ENCODE data around the gene MRPL16.

MRPL16 gene

DNA sequence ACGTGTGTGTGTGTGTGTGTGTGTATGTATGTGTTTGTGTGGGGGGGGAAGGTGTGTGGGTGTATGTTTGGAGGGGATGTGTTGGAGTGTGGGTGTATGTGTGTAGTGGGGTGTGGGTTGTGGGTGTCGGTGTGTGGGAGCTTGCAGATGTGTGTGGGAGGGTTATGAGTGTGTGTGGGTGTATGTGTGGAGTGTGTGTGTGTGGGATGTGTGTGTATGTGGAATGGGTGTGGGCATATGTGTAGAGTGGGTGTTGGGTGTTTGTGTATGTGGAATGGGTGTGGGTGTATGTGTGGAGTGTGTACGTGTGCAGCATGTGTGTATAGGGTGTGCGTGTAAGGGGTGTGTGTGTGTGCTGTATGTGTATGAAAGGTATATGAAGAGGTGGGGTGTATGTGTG is 40.8 kb downstream of the MRPL16 start:
- DNase-seq, result no peak

DNA sequence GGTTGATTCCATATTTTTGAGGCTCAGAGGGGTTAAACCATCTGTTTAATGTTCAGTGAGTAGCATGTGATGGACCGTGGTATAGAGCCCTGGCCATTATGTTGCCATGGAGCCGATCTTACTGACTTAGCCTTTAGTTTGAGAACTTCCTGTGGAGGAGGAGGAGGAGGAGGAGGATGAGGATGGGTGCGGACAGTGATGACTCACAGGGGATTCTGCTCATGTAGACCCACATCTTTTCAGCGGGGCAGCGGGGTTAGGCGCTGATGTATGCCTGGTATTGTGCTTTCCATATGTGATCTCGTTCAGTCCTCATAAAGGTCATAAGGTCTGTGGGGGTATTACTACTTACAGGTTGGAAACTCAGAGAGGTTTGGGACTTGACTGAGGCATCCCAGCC is 41.5 kb downstream of the MRPL16 start:
- DNase-seq, result no peak

DNA sequence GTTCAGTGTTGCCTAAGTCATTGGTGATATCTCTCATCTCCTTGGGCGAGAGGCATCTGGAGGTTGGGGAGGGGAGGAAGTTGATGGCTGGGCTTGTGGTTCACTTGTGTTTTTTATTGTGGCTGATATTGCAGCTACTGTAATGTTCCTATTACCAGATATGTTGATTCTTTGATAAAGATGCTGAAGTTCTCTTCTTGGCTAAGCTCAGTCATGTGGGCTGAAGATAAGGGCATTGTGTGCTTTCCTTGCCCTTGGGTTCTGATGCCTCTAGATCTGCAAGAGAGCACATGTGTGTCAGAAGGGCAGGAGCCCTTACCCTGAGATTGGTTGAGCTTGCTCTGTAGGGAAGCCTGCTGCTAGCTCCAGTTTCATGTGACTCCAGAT is 43.4 kb downstream of the MRPL16 start:
- no peak for DNase-seq

DNA sequence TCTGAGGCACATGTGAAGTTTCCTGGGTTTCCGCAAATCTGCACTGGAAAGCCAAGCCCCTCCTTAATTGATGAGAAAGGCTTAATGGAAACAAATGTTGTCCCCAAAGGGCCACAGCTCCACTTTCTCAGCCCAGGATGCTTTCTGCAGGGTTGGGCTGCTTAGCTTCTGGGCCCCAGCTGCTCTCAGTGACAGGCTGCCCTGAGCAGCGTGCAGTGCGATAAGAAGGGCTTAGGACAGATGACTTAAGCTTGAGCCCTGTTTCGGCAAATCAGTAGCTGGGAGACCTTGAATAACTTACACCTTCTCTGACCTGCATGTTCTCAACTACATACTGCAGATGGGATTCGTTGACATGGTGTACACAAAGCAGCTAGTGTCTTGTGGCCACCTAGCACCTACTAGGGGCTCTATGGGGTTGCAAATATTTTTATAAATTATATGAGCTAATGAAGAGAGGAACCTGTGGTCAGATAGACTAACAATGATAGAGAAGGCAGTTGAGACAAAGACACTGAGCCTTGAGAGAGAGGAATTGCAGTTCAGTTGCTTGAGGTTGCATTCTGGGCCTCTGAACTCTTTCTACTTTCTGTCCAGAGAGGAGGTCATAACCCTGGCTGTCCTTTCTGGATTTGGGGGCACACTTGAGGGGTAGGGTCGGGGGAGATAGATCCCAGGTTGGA is 43.9 kb downstream of the MRPL16 start:
- DNase-seq, result no peak

DNA sequence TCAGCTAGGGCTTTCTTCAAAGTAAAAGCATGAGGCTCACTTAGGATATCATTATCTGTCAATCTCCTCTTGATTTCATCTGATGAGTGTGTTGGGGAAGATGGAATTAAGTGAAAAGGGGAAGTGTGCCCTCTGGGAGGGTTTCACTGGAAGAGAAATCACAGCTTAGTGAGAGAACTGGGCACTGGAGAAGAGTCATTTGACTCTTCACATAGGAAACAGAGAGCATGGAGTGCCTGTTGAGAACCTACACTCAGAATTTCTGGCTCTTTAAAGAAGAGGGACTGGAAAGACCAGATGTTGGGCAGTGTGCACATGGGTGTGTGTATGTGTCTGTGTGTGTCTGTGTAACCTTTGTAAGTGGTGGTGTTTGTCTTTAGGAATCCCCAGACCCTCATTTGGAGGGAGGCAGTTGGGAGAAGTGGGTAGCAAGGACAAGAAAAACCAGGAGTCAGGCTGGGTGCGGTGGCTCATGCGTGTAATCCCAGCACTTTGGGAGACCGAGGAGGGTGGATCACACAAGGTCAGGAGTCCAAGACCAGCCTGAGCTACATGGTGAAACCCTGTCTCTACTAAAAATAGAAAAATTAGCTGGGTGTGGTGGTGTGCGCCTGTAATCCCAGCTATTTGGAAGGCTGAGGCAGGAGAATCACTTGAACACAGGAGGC is 45.4 kb downstream of the MRPL16 start:
- no peak for DNase-seq

DNA sequence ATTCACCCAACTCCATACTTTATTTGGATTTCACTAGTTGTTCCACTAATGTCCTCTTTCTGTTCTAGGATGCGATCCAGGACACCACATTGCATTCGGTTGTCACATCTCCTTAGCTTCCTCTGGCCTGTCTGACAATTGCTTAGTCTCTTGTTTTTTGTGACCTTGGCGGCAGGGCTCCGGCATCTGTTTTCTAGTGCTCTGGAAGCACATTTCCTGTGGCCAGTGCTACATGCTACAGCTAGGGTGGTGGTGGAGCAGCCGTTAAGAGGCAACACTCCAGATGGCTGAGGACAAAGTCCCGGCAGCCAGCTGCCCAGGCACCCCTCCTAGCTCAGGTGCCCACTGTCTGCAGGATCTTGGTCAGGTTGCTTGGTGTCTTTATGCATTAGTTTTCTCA is 48.6 kb downstream of the MRPL16 start:
- DNase-seq, result no peak

DNA sequence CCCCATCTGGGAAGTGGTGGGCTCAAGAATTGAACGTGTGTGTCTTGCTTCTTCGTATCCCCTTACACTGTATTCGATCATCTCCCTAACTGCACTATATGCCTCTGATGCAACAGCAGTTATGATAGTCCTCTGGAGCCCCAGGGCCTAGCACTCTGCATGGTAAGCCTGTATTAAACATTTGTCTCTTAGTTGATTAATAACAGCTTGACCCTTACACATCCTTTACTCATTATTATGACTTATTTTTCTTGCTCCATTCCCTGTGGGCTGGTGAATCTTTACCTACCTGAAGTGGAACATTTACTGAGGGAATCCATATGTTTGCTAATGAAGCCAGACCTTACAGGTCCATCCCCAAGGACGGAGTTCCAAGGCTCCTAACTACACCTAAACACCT is 49.8 kb downstream of the MRPL16 start:
- DNase-seq, result no peak

DNA sequence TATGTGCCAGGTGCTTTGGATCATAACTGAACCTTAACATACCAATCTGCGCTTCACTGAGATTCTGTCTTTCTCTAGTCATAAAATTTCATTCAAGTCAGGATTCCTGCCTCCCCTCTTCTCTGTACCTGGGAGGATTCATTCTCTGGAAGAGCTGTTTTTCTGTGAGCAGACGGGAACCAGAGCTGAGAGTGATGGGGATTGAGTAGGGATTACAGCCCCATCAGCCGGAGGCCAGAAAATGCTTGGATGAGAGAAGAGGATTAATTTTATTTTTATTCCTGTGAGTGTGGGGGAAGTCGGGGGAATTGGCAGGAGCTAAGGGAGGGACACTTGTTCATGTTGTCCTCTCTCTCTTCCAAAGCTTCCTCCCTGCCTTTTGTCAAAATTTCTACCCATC is 50.7 kb downstream of the MRPL16 start:
- DNase-seq, result no peak

DNA sequence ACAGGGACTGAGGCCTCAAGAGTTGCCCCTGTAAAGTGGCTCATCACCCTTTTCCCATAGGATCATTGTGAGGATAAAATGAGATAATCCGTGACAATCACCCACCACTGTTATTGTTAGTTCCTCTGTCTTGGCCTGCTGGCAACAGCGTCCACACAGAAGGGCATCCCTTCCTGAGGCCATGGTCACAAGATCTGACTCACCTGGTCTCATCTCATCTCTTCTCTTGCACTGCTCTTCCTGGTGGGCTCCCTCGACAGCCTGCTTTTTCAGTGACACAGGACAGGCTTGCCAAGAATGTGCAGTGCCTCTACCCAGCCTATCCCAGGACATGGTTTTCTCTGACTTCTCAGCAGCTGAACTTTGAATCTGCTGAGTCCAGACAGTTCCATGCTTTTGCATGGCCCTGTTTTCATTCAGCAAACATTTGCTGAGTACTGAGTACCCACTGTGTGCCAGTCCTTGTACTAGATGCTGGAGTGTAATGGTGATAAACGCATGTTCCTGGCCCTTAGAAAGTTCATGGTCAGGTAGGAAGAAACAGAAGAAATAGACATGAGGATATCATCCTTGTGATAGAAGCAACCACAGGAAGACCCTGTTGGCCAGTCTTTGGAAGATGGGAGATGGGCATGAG is 52.1 kb downstream of the MRPL16 start:
- DNase-seq, result no peak

DNA sequence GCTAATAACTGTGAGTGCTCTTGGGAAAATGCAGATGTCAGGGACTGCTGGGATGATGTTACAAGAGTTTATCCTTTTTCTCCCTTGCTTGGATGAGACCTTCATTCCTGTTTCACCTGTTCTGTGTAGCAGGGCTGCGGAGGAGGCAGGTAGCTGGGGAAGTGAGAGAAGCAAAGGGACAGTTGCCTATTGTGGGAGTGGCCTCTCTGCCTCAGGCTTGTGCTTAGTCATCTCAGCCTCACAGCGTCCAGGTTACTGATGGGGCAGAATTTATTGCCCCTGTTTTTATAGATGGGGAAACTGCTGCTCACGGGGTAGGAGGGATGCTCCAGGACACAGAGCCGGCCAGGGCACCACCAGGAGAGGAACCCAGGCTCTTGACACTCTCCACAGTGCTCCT is 53.7 kb downstream of the MRPL16 start:
- DNase-seq, result no peak

DNA sequence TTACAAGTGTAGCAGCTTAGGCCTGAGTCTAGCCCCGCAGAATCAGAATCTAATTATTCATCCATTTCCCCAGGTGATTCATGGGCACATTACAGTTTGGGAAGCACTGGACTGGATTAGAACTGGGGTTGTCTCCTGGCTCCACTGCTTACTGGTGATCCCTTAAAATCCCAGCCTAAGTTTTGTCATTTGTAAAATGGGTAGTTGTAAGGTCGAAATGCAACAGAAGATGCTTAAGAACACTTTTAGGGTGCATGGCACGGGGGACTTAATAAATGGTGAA is 54.1 kb downstream of the MRPL16 start:
- DNase-seq, result no peak
